GM12801 (cell line): Measurements from ENCODE around the gene FGF1.

Experiments
- TF ChIP-seq, protein P1 (sequence below): IDR thresholded peaks from one replicate; pipeline ENCODE4 v1.5.1; 2011; ENCODE audit warnings: control low read depth; ENCODE audit not compliant: insufficient read length; ENCODE audit errors: extremely low read depth

The FGF1 gene

DNA sequence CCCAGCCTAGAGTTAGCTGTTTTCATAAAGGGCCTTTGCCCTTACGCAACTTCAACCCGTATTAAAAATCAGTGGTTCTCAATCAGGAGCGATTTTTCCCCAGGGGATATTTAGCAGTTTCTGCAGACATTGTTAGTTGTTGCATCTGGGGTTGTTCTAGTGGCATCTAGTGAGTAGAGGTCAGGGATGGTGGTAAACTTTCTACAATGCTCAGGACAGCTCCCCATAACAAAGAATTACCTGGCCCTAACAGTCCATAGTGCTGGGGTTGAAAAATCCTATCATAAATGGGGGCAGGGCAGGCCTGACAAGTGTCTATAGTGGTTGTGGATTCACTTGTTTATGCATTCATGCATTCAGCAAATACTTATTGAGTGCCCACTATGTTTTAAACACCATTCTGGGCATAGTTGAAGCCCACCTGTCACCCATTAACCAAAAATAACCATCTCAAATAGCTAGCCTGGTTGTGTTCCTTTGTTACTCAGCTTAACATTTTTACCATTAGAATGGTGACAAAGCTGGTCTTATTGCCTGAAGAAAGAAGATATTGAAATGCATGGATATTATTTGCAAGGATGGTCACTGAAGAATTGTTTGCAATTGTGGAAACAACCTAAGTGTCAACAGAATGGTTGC is 15.9 kb upstream of the FGF1 start:
- TF ChIP-seq, protein P1, sequence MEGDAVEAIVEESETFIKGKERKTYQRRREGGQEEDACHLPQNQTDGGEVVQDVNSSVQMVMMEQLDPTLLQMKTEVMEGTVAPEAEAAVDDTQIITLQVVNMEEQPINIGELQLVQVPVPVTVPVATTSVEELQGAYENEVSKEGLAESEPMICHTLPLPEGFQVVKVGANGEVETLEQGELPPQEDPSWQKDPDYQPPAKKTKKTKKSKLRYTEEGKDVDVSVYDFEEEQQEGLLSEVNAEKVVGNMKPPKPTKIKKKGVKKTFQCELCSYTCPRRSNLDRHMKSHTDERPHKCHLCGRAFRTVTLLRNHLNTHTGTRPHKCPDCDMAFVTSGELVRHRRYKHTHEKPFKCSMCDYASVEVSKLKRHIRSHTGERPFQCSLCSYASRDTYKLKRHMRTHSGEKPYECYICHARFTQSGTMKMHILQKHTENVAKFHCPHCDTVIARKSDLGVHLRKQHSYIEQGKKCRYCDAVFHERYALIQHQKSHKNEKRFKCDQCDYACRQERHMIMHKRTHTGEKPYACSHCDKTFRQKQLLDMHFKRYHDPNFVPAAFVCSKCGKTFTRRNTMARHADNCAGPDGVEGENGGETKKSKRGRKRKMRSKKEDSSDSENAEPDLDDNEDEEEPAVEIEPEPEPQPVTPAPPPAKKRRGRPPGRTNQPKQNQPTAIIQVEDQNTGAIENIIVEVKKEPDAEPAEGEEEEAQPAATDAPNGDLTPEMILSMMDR, result no peak

DNA sequence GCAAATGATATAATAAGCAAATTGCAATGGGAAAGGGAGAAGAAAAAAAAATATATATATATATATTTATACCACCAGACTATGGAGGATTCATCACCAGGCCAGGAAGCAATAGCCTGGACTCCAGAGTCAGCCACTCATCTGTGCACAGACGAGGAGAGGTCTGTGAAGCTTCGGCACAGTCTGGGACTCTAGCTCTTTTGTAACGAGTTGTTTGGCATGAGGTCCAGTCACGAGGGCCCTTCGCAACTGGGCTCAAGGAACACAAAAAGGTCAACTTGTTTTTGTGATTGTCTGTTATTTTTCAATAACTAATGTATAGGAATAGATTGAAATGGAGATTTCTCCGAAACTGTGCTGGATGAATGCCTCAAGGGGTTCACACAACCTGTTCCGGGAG is 14.7 kb upstream of the FGF1 start:
- TF ChIP-seq, protein P1, result no peak

DNA sequence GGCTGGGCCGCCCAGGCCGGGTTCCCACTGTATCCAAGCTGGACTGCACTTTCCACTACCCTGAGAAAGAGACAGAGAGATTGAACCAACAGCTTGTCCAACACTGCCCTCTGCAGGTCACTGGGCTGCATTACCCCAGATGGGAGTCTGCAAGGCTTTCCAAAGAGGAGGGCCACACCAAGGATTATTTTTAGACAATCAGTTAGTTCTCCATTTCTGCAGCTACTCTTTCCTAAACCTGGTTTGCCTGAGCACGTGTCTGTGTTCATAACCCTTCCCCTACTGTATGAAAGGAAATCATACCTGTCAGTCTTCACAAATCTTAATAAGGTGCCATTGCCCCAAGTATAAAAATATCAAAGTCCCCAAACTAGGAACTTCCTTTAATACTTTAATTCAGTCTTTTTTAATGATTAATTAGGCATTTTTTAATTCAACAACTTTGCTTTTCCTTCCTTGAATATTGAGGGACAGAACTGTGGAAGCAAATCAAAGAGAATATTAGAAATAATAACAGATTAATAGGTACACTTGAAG is 13.4 kb upstream of the FGF1 start:
- TF ChIP-seq, protein P1, result peak; percentile 63

DNA sequence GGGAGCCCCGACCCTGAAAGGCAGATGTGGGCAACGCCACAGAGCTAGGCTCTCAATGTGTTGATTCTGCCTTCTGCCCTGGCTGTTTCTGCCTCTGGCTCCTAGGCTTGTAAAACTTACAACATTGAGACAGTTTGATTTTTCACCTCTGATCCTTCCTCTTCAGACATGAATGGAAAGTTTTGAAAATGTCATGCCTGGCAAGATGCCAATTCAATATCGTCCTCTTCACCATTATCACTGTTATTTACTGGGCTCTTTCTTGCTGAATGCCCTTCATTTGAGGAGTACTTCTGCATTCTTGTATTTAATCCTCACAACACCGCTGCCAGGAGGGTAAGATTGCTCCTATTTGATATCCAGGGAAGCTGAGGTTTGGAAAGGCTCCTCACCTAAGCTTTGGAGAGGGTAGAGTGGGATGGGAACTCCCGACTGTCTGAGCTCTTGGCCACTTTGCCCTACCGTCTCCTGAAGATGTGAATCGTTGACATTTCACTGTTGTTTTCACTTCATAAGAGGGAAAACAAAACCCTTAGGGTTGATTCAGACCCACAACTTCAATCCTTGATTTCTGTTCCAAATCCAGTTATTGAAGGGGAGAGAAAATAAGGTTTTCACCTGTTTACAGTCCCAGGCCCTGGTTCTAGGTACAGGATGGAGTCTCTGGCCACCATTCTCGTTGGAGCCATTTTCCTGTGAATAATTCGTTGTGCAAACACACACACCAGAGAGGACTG is 12.7 kb upstream of the FGF1 start:
- TF ChIP-seq, protein P1, result no peak

DNA sequence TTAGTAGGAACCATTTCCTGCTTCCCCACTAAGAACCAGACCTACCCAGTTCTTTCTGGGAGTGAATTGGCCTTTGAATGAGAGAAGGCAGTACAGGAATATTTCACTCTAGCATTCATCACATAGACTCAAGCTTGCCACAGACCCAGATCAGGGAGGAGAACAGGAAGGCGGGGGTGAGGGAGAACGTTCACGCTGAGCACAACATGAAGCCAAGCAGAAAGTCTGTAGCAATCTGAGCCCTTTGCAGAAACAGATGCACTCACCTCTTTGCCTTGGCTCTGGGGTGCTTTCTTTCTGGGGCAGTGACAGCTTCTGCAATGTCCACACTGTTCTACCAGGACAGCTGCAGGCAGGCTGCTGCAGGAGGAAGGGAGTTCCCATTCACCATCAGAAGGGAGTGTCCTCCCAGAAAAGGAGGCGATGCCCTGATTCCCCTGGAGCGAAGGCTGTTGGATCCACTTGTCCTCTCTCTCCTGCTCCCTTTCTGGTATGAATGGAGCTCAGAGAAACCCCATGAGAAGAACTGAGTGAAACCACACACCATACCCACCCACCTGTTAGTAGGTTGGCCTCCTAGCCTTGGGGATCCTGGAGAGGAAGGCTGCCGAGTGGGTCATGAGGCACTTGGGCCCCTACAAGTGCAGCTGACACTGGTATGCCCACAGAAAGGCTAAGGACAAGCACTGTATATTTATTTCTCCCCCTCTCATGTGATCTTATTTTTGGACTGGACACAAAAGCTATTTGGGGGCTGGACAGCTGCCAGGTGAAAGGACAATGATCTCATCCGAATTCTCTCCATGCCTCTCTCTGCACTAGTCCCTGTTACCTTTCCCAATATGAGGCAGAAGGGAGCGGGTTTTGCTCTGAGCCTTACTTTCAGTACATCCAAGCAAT is 11.7 kb upstream of the FGF1 start:
- TF ChIP-seq, protein P1, result no peak

DNA sequence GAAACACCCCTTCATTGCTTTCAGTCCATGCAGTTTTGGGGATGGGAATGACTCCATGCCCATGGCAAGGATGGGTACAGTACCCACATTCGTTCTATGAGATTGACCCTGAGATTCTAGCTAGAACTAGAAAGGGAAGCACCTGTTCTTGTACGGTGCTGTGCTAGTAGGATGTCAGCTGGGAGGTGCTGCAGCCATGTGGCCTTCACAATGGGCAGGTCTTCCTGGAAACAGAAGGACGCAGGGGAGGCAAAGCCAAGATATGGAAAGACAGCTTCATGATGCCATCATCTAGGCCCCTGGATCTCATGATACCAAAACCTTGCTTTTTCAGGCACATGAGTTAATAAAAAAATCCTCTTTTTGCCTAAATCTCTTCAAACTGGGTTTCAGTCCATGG is 10.5 kb upstream of the FGF1 start:
- TF ChIP-seq, protein P1, result no peak
